Osteocyte (in vitro differentiated cells): ENCODE data around the gene SPON1. TPM values are rescaled to one million over a fixed set of nuclear protein-coding genes. Genes with fewer than 3 reads are reported as not detected.
"Not testable (repeated sequence)": the region's sequence is repeated elsewhere in the genome, so short reads cannot be mapped to it uniquely, and the experiment has no call there.

Source experiments
- DNase-seq: peaks from one replicate; pipeline ENCODE4 v3.0.0; 2021; ENCODE audit warnings: mixed read lengths; ENCODE audit not compliant: unreplicated experiment; ENCODE audit errors: extremely low spot score
- H3K27ac Mint-ChIP-seq: one replicate; pipeline ENCODE4 v1.8.0; 2021; ENCODE audit warnings: mild to moderate bottlenecking, mixed read lengths; ENCODE audit not compliant: unreplicated experiment
- H3K27me3 Mint-ChIP-seq: one replicate; pipeline ENCODE4 v1.8.0; 2021; ENCODE audit warnings: mixed read lengths; ENCODE audit not compliant: unreplicated experiment
- H3K36me3 Mint-ChIP-seq: one replicate; pipeline ENCODE4 v1.8.0; 2021; ENCODE audit warnings: mixed read lengths; ENCODE audit not compliant: unreplicated experiment
- H3K4me1 Mint-ChIP-seq: one replicate; pipeline ENCODE4 v1.8.0; 2021; ENCODE audit warnings: mixed read lengths; ENCODE audit not compliant: unreplicated experiment
- H3K4me3 Mint-ChIP-seq: one replicate; pipeline ENCODE4 v1.8.0; 2021; ENCODE audit warnings: mild to moderate bottlenecking, moderate library complexity, mixed read lengths; ENCODE audit not compliant: unreplicated experiment
- H3K9me3 Mint-ChIP-seq: one replicate; pipeline ENCODE4 v1.8.0; 2021; ENCODE audit warnings: mixed read lengths; ENCODE audit not compliant: unreplicated experiment
- total RNA-seq: library from RNA; stranded (reverse); gene quantifications from 2 replicates; pipeline ENCODE4 v1.2.1, GENCODE V29; 2021
- TF ChIP-seq, protein P1 (sequence below): fragments of 200-600 bp; sonication (generic); IDR thresholded peaks from 2 replicates; pipeline ENCODE4 v1.5.0; 2021; ENCODE audit warnings: antibody characterized with exemption, mild to moderate bottlenecking, moderate library complexity

The SPON1 gene
- total RNA-seq, 1 donor from 2014 or later = 0.05 TPM

DNA sequence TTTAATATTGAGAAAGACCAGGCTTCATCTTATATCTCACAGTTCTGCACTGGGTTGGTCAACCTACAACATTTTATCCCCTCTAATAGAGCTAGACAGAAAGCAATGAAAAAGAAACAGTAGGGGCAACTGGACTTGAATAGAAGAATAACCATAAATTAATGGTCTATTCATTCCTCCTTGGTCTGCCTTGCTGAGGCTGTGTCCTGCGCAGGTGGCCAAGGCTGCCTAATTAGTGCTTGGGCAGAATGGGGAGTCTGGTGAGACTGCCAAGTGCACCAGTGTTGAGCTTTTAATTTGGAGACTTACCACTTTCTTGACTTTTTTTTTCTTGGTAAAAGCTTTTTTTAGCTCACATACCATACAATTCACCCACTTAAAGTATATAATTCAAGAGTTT, 35.0 kb upstream of the SPON1 start:
- Mint-ChIP-seq H3K27me3 (peaks cover 2% of the 10 kb centered on the region), H3K27ac (no peak overlapping the region), H3K4me1 (peaks cover 7% of the 10 kb centered on the region), H3K4me3 (no peak overlapping the region), H3K9me3 (no peaks in the 10 kb centered on the region), H3K36me3 (no peaks in the 10 kb centered on the region)
- no peak for DNase-seq
- TF ChIP-seq, protein P1, sequence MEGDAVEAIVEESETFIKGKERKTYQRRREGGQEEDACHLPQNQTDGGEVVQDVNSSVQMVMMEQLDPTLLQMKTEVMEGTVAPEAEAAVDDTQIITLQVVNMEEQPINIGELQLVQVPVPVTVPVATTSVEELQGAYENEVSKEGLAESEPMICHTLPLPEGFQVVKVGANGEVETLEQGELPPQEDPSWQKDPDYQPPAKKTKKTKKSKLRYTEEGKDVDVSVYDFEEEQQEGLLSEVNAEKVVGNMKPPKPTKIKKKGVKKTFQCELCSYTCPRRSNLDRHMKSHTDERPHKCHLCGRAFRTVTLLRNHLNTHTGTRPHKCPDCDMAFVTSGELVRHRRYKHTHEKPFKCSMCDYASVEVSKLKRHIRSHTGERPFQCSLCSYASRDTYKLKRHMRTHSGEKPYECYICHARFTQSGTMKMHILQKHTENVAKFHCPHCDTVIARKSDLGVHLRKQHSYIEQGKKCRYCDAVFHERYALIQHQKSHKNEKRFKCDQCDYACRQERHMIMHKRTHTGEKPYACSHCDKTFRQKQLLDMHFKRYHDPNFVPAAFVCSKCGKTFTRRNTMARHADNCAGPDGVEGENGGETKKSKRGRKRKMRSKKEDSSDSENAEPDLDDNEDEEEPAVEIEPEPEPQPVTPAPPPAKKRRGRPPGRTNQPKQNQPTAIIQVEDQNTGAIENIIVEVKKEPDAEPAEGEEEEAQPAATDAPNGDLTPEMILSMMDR = no peak

DNA sequence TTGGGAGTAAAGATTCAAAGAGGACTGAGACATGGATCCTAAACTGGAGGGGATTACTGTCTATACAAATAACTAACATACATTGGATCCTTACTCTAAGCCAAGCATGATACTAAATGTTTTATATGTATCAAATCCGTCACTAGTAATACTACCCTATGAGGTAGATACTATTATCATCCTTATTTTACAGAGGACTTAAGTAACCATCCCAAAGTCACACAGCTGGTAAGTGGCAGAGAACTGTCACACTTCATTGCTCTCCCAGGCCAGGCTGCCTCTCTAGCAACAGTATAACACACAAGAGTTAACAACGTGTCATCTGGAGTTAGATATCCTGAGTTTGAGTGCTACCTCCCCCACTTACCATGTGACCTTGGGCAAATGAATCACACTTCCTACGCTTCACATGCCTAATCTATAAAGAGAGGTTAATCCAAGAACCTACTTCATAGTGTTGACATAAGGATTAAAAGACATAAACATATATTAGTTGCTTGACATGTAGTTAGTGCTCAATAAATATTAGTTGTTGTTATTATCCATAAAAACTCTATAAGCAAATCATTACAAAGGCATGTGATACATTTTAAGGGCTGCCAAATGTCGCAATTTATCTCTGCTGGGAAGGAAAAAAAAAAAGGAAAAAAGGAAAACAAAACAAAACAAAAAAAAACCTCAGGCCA, 33.8 kb upstream of the SPON1 start:
- H3K9me3 Mint-ChIP-seq = no peaks in the 10 kb centered on the region
- H3K4me1 Mint-ChIP-seq = peaks cover 7% of the 10 kb centered on the region
- no peaks in the 10 kb centered on the region for H3K36me3 Mint-ChIP-seq
- no peak overlapping the region for H3K27ac Mint-ChIP-seq
- no peak overlapping the region for H3K4me3 Mint-ChIP-seq
- TF ChIP-seq, protein P1 = no peak
- DNase-seq = no peak
- H3K27me3 Mint-ChIP-seq = no peaks in the 10 kb centered on the region

- DNase-seq = no peak
- H3K4me1 Mint-ChIP-seq = peaks cover 7% of the 10 kb centered on the region
- no peak overlapping the region for H3K4me3 Mint-ChIP-seq
- no peaks in the 10 kb centered on the region for H3K36me3 Mint-ChIP-seq
- no peak overlapping the region for H3K27ac Mint-ChIP-seq
- TF ChIP-seq, protein P1 = no peak
- no peaks in the 10 kb centered on the region for H3K9me3 Mint-ChIP-seq
- no peaks in the 10 kb centered on the region for H3K27me3 Mint-ChIP-seq
Observed at GRCh38 chr11:13929395-13929891, 33.1 kb upstream of the SPON1 start.

DNA sequence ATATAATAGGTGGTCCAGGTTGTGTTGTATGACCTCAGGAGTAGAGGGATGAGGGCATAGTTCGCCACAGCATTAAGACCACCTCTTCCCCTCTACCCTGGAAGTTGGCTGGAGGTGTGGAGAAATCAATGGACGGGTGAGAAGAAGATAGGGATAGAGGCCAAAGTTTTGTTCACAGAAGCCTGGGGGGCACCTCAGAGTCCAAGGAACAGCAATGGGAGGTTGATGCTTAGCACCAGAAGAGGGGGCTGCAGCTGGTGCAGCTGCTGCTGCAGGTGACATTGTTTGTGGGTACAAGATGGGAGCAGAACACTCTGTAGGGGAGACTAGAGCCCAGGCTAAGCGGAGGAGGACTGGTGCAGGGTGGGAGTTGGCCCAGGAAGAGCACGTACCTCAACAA, 31.2 kb upstream of the SPON1 start:
- Mint-ChIP-seq H3K27me3 (no peaks in the 10 kb centered on the region), H3K36me3 (no peaks in the 10 kb centered on the region), H3K9me3 (no peaks in the 10 kb centered on the region), H3K27ac (no peak overlapping the region), H3K4me1 (peaks cover 7% of the 10 kb centered on the region), H3K4me3 (no peak overlapping the region)
- TF ChIP-seq, protein P1 = no peak
- DNase-seq = no peak

GRCh38 chr11:13937154-13937553, 25.4 kb upstream of the SPON1 start:
- not testable (repeated sequence) for H3K4me3 Mint-ChIP-seq, H3K27me3 Mint-ChIP-seq, DNase-seq, H3K4me1 Mint-ChIP-seq, H3K9me3 Mint-ChIP-seq, H3K27ac Mint-ChIP-seq, H3K36me3 Mint-ChIP-seq

DNA sequence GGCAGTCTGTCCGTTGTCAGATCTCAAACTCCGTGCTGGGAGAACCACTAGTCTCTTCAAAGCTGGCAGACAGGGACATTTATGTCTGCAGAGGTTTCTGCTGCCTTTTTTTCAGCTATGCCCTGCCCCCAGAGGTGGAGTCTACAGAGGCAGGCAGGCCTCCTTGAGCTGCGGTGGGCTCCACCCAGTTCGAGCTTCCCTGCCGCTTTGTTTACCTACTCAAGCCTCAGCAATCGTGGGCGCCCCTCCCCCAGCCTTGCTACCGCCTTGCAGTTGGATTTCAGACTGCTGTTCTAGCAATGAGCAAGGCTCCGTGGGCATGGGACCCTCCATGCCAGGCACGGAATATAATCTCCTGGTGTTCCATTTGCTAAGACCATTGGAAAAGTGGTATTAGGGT, 23.7 kb upstream of the SPON1 start:
- H3K27me3 Mint-ChIP-seq, H3K27ac Mint-ChIP-seq: not testable (repeated sequence)

More for the DNA sequence above, 23.7 kb upstream of the SPON1 start:
- not testable (repeated sequence) for H3K36me3 Mint-ChIP-seq, H3K9me3 Mint-ChIP-seq, H3K4me1 Mint-ChIP-seq, DNase-seq, H3K4me3 Mint-ChIP-seq
